HepG2 (cell line): Measurements from ENCODE around the gene MGLL. TPM values are rescaled to one million over a fixed set of nuclear protein-coding genes. Genes with fewer than 3 reads are reported as not detected.

Experiments
- ATAC-seq: fragments of 200-7000 bp; cut with Tn5 transposase; 3 replicates; pipeline ENCODE4 v1.9.1; 2020; ENCODE audit warnings: mild to moderate bottlenecking, moderate library complexity
- BruUV-seq: library from RNA; stranded (reverse); fragments of 400-500 nt; replicated peaks from 2 replicates; lab custom pipeline; 2021; lab: Mats Ljungman, UMichigan
- CTCF ChIA-PET: fragments of 300-600 bp; formaldehyde crosslinking; extraction: SDS; loops from one replicate; lab custom pipeline; 2021; ENCODE audit warnings: low total read pairs, inconsistent platforms, low intra/inter-chr PET ratio; lab: Yijun Ruan, JAX
- POLR2A ChIA-PET: fragments of 350-600 bp; sonication (Branson Sonifier 250); formaldehyde crosslinking; loops from one replicate; lab custom pipeline; 2020; ENCODE audit warnings: antibody characterized with exemption, inconsistent platforms; lab: Yijun Ruan, JAX
- DNase-seq: peaks from one replicate; pipeline ENCODE4 v3.0.0-alpha.2; 2015; ENCODE audit warnings: low spot score
- FAIRE-seq: peaks from 3 replicates; lab custom pipeline; 2011; peaks lifted over from hg19 to GRCh38; lab: Jason Lieb, UNC
- H2AFZ ChIP-seq: one replicate; pipeline ENCODE4 v1.6.1; 2011; ENCODE audit warnings: low read length, inconsistent platforms
- H3K27ac ChIP-seq: fragments of 300-600 bp; 3 replicates; pipeline ENCODE4 v1.8.0; 2011; ENCODE audit warnings: mixed run types, mild to moderate bottlenecking, mixed read lengths, low read length, inconsistent platforms; ENCODE audit not compliant: insufficient read depth; ENCODE audit errors: extremely low read length
- H3K27me3 ChIP-seq, 2 experiments: fragments of 200-600 bp in 1 of 2; 2 replicates in 1 of 2; 3 replicates in 1 of 2; pipeline versions ENCODE4 v1.6.0 to v1.8.0; 2011; ENCODE audit warnings: low read length in 2 of 2, mild to moderate bottlenecking in 2 of 2, moderate library complexity in 2 of 2, inconsistent platforms in 1 of 2; ENCODE audit not compliant: insufficient read depth in 2 of 2, control insufficient read depth in 1 of 2
- H3K36me3 ChIP-seq, 2 experiments: fragments of 200-600 bp in 1 of 2; replicated peaks in 1 of 2; 2 replicates in 1 of 2; 3 replicates in 1 of 2; pipeline versions ENCODE4 v1.5.1 to v1.8.0; 2011; ENCODE audit warnings: low read length in 2 of 2, inconsistent platforms in 1 of 2; ENCODE audit not compliant: insufficient read depth in 2 of 2, control insufficient read depth in 1 of 2
- H3K4me1 ChIP-seq: 2 replicates; pipeline ENCODE4 v1.5.1; 2012; ENCODE audit warnings: low read length, inconsistent platforms; ENCODE audit not compliant: insufficient read depth
- H3K4me2 ChIP-seq: 2 replicates; pipeline ENCODE4 v1.6.0; 2011; ENCODE audit warnings: low read depth, low read length, inconsistent platforms
- H3K4me3 ChIP-seq, 3 experiments: fragments of 200-600 bp in 1 of 3; sonication (generic), shearing (Covaris generic) in 1 of 3; replicated peaks in 1 of 3; 2 replicates each; pipeline ENCODE4 v1.5.1; 2011 to 2016; ENCODE audit warnings: low read length in 3 of 3, inconsistent platforms in 2 of 3, low read depth in 2 of 3, mild to moderate bottlenecking in 2 of 3, control low read depth in 1 of 3, mixed read lengths in 1 of 3; ENCODE audit not compliant: insufficient read depth in 1 of 3
- H3K79me2 ChIP-seq: one replicate; pipeline ENCODE4 v1.6.1; 2011; ENCODE audit warnings: low read length, inconsistent platforms; ENCODE audit not compliant: insufficient read depth
- H3K9ac ChIP-seq: 2 replicates; pipeline ENCODE4 v1.6.0; 2011; ENCODE audit warnings: mild to moderate bottlenecking, low read depth, low read length, inconsistent platforms; ENCODE audit not compliant: insufficient read depth
- H3K9me3 ChIP-seq: 2 replicates; pipeline ENCODE4 v1.5.1; 2012; ENCODE audit warnings: mild to moderate bottlenecking, low read length
- H4K20me1 ChIP-seq: 2 replicates; pipeline ENCODE4 v1.6.0; 2011; ENCODE audit warnings: inconsistent platforms, mild to moderate bottlenecking, low read length, moderate library complexity; ENCODE audit not compliant: insufficient read depth
- ATF7 ChIP-seq, 2 experiments: fragments of 450-650 bp in 1 of 2; sonication (generic) in 1 of 2; formaldehyde crosslinking in 1 of 2; IDR thresholded peaks; 2 replicates each; pipeline versions ENCODE4 v1.4.0 to v1.6.1; 2016 to 2020; ENCODE audit warnings: antibody characterized with exemption in 1 of 2, mild to moderate bottlenecking in 1 of 2, missing genetic modification reagents in 1 of 2
- CREB1 ChIP-seq, 2 experiments: fragments of 450-650 bp in 1 of 2; IDR thresholded peaks; 2 replicates each; pipeline ENCODE4 v1.6.1; 2016 to 2017; ENCODE audit warnings: control low read depth in 1 of 2, mild to moderate bottlenecking in 1 of 2, missing compliant biosample characterization in 1 of 2, missing genetic modification characterization in 1 of 2
- EED ChIP-seq: sonication (generic); formaldehyde crosslinking; IDR thresholded peaks from 2 replicates; pipeline ENCODE4 v1.5.0; 2020; ENCODE audit warnings: mild to moderate bottlenecking, missing genetic modification reagents
- FOXA1 ChIP-seq, 2 experiments: fragments of 450-650 bp in 1 of 2; sonication (generic) in 1 of 2; formaldehyde crosslinking in 1 of 2; IDR thresholded peaks; 2 replicates each; pipeline versions ENCODE4 v1.4.0 to v1.6.1; 2016 to 2020; ENCODE audit warnings: missing genetic modification reagents in 1 of 2
- HNF4A ChIP-seq: sonication (generic); formaldehyde crosslinking; IDR thresholded peaks from 2 replicates; pipeline ENCODE4 v1.4.0; 2020; ENCODE audit warnings: missing genetic modification reagents
- HNRNPL ChIP-seq: fragments of 200-400 bp; formaldehyde crosslinking; IDR thresholded peaks from 2 replicates; pipeline ENCODE4 v1.6.1; 2017; ENCODE audit warnings: mild to moderate bottlenecking, low read depth, low read length
- HOMEZ ChIP-seq: IDR thresholded peaks from 2 replicates; pipeline ENCODE4 v1.6.1; 2016; ENCODE audit warnings: low read depth
- STAT6 ChIP-seq: sonication (generic); formaldehyde crosslinking; IDR thresholded peaks from 2 replicates; pipeline ENCODE4 v1.4.0; 2020; ENCODE audit warnings: missing genetic modification reagents, mild to moderate bottlenecking, borderline replicate concordance
- ZBTB38 ChIP-seq: sonication (generic); formaldehyde crosslinking; IDR thresholded peaks from 2 replicates; pipeline ENCODE4 v1.5.1; 2020; ENCODE audit warnings: mild to moderate bottlenecking, missing genetic modification reagents
- ZC3H4 ChIP-seq: sonication (generic); formaldehyde crosslinking; IDR thresholded peaks from 2 replicates; pipeline ENCODE4 v1.4.0; 2020; ENCODE audit warnings: missing genetic modification reagents, borderline replicate concordance
- ZFP91 ChIP-seq: sonication (generic); formaldehyde crosslinking; IDR thresholded peaks from 2 replicates; pipeline ENCODE4 v1.9.0; 2022; ENCODE audit warnings: missing genetic modification reagents, mild to moderate bottlenecking, borderline replicate concordance
- ZNF207 ChIP-seq: fragments of 450-650 bp; IDR thresholded peaks from 2 replicates; pipeline ENCODE4 v1.6.1; 2016; ENCODE audit warnings: antibody characterized with exemption, borderline replicate concordance
- ZNF468 ChIP-seq: sonication (generic); formaldehyde crosslinking; IDR thresholded peaks from 2 replicates; pipeline ENCODE4 v1.8.0; 2022; ENCODE audit warnings: mild to moderate bottlenecking, moderate library complexity, missing genetic modification reagents
- ZNF607 ChIP-seq: sonication (generic); formaldehyde crosslinking; IDR thresholded peaks from 2 replicates; pipeline ENCODE4 v1.5.1; 2020; ENCODE audit warnings: missing genetic modification reagents, mild to moderate bottlenecking, borderline replicate concordance
- ZNF768 ChIP-seq: sonication (generic); formaldehyde crosslinking; IDR thresholded peaks from 2 replicates; pipeline ENCODE4 v1.4.0; 2020; ENCODE audit warnings: missing genetic modification reagents
- ZNF878 ChIP-seq: sonication (generic); formaldehyde crosslinking; IDR thresholded peaks from 2 replicates; pipeline ENCODE4 v1.8.1; 2023; ENCODE audit warnings: mild to moderate bottlenecking, missing genetic modification reagents, moderate library complexity
- ZZZ3 ChIP-seq: sonication (generic); formaldehyde crosslinking; IDR thresholded peaks from 2 replicates; pipeline ENCODE4 v1.4.0; 2020; ENCODE audit warnings: missing genetic modification reagents, mild to moderate bottlenecking, borderline replicate concordance
- WGBS: methylation state at CpG from one replicate; pipeline ENCODE4 v1.1.6; 2017; ENCODE audit warnings: low lambda C conversion rate; 5-methylcytosine and 5-hydroxymethylcytosine counted together
- in situ Hi-C: cut with HindIII; loops from 2 replicates; pipeline ENCODE4 v1.10.0; 2017; ENCODE audit warnings: low pct_unique_long_range_greater_than_20kb; ENCODE audit not compliant: extremely low pct_ligation_motif_present
- intact Hi-C: fragments of 100-400 bp; cut with micrococcal nuclease; formaldehyde crosslinking; loops from one replicate; pipeline ENCODE4 v1.10.0; 2022; ENCODE audit not compliant: unreplicated experiment
- polyA plus RNA-seq, 8 experiments: library from polyadenylated mRNA; depleted of rRNA in 3 of 8; stranded (reverse) in 7 of 8; unstranded in 1 of 8; fragments of >200 nt; fragmentation: Illumina TruSeq in 4 of 8; extraction: Trizol in 4 of 8; gene quantifications; 2 replicates each; pipeline versions ENCODE4 v1.2.1 to v1.2.3, GENCODE V29; 2011 to 2016; ENCODE audit warnings: low read depth in 4 of 8, missing spikeins in 1 of 8, mixed read lengths in 1 of 8; ENCODE audit not compliant: insufficient read depth in 1 of 8
- total RNA-seq, 5 experiments: library from RNA; depleted of rRNA; stranded (reverse); fragments of >200 nt; fragmentation: Illumina TruSeq; extraction: Trizol; gene quantifications; 2 replicates each; pipeline ENCODE4 v1.2.3, GENCODE V29; 2016; ENCODE audit warnings: low read depth in 1 of 5

Gene MGLL
- total and polyA plus RNA-seq, 2 of the 13 experiments (the other 11 are each of a cell fraction or from before 2014, with no cell fraction given): not detected

- ChIA-PET CTCF (no interaction called here), POLR2A (interaction anchor here (1.0 kb wide), 1 partner anchor 74 kb away, joined by 3 read pairs; the partner anchor contains the start of gene MCM2)
- no peaks in the 10 kb centered on the region for H4K20me1 ChIP-seq
- no peaks in the 10 kb centered on the region for H3K9me3 ChIP-seq
- DNase-seq (no peak), ATAC-seq (no peak), FAIRE-seq (no peak)
- peak overlapping the region; percentile 49 for H3K27ac ChIP-seq
- in situ Hi-C loops: no loop called here
- no peaks in the 10 kb centered on the region for H3K79me2 ChIP-seq
- no TSS peak for BruUV-seq
- no peaks in the 10 kb centered on the region for H3K36me3 ChIP-seq
- H3K27me3 ChIP-seq: peaks cover 0 to 4% of the 10 kb centered on the region in 2 experiments; a peak in 1 of 5 replicates
- peak overlapping the region; percentile 83 for H3K9ac ChIP-seq
- 86% methylated on average over 9 of the region's 44 CpGs for WGBS
- peaks cover 19% of the 10 kb centered on the region for H3K4me1 ChIP-seq
- intact Hi-C loops: no loop called here
- H3K4me3 ChIP-seq: peak overlapping the region; percentile 58 to 78 (median 67)
- H2AFZ ChIP-seq: no peak overlapping the region
- H3K4me2 ChIP-seq: peak overlapping the region; percentile 74
- TF ChIP-seq ZNF768 (CRISPR knock-in tag): no peak
- TF ChIP-seq EED (CRISPR knock-in tag): no peak
- TF ChIP-seq ZNF207: no peak
- no peak for TF ChIP-seq ZNF878 (CRISPR knock-in tag)
- 0 out of 2 replicates have a peak, but pooled peaks have one; percentile 22 for TF ChIP-seq HNRNPL
- TF ChIP-seq ZZZ3 (CRISPR knock-in tag): no peak
- TF ChIP-seq ZNF607 (CRISPR knock-in tag): no peak
- no peak for TF ChIP-seq ZFP91 (CRISPR knock-in tag)
- no peak for TF ChIP-seq FOXA1 (IDR thresholded peaks at IDR 0.05)
- TF ChIP-seq FOXA1 (CRISPR knock-in tag; IDR thresholded peaks at IDR 0.05): no peak
- no peak for TF ChIP-seq STAT6 (CRISPR knock-in tag)
- no peak for TF ChIP-seq HOMEZ (CRISPR knock-in tag)
- TF ChIP-seq HNF4A (CRISPR knock-in tag): no peak
- 0 out of 2 replicates have a peak, but pooled peaks have one; percentile 36 for TF ChIP-seq ZC3H4
- peak; percentile 50; the same call in 1 of the 2 replicates for TF ChIP-seq ATF7 (IDR thresholded peaks at IDR 0.05)
- no peak for TF ChIP-seq ATF7 (CRISPR knock-in tag; IDR thresholded peaks at IDR 0.05)
- TF ChIP-seq CREB1 (IDR thresholded peaks at IDR 0.05): peak; percentile 69
- no peak for TF ChIP-seq CREB1 (CRISPR knock-in tag; IDR thresholded peaks at IDR 0.05)
- peak; percentile 82 for TF ChIP-seq ZBTB38 (CRISPR knock-in tag)
- no peak for TF ChIP-seq ZNF468 (CRISPR knock-in tag)
These were observed 150.5 kb downstream of the MGLL start for GRCh38 chr3:127671523-127672428.
